Neural progenitor cell (in vitro differentiated cells): ENCODE results near the gene INPP5J. TPM values are rescaled to one million over a fixed set of nuclear protein-coding genes. Genes with fewer than 3 reads are reported as not detected.
A peak's percentile ranks its signal among the peaks of the same experiment; 100 is the strongest.

Experiments
- DNase-seq: peaks from one replicate; pipeline ENCODE4 v3.0.0-alpha.2; 2016; ENCODE audit warnings: low spot score
- H2AFZ ChIP-seq: fragments of 200-600 bp; sonication (generic); replicated peaks from 2 replicates; pipeline ENCODE4 v1.6.1; 2016; ENCODE audit warnings: antibody characterized with exemption
- H3F3A ChIP-seq: fragments of 200-600 bp; sonication (generic); 2 replicates; pipeline ENCODE4 v1.6.1; 2016; ENCODE audit warnings: antibody characterized with exemption, low read depth
- H3K27ac ChIP-seq: fragments of 200-600 bp; sonication (generic); 2 replicates; pipeline ENCODE4 v1.5.1; 2016; ENCODE audit warnings: mild to moderate bottlenecking
- H3K27me3 ChIP-seq: fragments of 200-600 bp; sonication (generic); 2 replicates; pipeline ENCODE4 v1.6.1; 2016; ENCODE audit warnings: mild to moderate bottlenecking, moderate library complexity
- H3K36me3 ChIP-seq: fragments of 200-600 bp; sonication (generic); 2 replicates; pipeline ENCODE4 v1.5.1; 2016
- H3K4me1 ChIP-seq: fragments of 200-600 bp; sonication (generic); 2 replicates; pipeline ENCODE4 v1.6.1; 2016; ENCODE audit warnings: mixed run types
- H3K4me2 ChIP-seq: fragments of 200-600 bp; sonication (generic); 2 replicates; pipeline ENCODE4 v1.6.1; 2016
- H3K4me3 ChIP-seq: fragments of 200-600 bp; sonication (generic); 2 replicates; pipeline ENCODE4 v1.5.1; 2016
- H3K79me2 ChIP-seq: fragments of 200-600 bp; sonication (generic); 2 replicates; pipeline ENCODE4 v1.6.1; 2016; ENCODE audit warnings: low read depth
- H3K9ac ChIP-seq: fragments of 200-600 bp; sonication (generic); 2 replicates; pipeline ENCODE4 v1.6.1; 2016
- H3K9me3 ChIP-seq: fragments of 200-600 bp; sonication (generic); 2 replicates; pipeline ENCODE4 v1.5.1; 2016; ENCODE audit warnings: low read depth
- H4K20me1 ChIP-seq: fragments of 200-600 bp; sonication (generic); 2 replicates; pipeline ENCODE4 v1.6.1; 2016; ENCODE audit warnings: low read depth
- H3K27ac Mint-ChIP-seq: 3 replicates; pipeline ENCODE4 v1.8.0; 2021; ENCODE audit warnings: mixed read lengths
- H3K27me3 Mint-ChIP-seq: 2 replicates; pipeline ENCODE4 v1.8.0; 2022; ENCODE audit warnings: low read depth, mild to moderate bottlenecking, inconsistent platforms, moderate library complexity, mixed read lengths; ENCODE audit not compliant: insufficient read depth
- H3K36me3 Mint-ChIP-seq: 3 replicates; pipeline ENCODE4 v1.8.0; 2021; ENCODE audit warnings: mixed read lengths
- H3K4me1 Mint-ChIP-seq: 3 replicates; pipeline ENCODE4 v1.8.0; 2021; ENCODE audit warnings: mixed read lengths
- H3K4me3 Mint-ChIP-seq: 3 replicates; pipeline ENCODE4 v1.8.0; 2021; ENCODE audit warnings: mild to moderate bottlenecking, moderate library complexity, mixed read lengths
- H3K9me3 Mint-ChIP-seq: 3 replicates; pipeline ENCODE4 v1.8.0; 2020; ENCODE audit warnings: mixed read lengths
- CTCF ChIP-seq: fragments of 200-600 bp; sonication (generic); IDR thresholded peaks from 2 replicates; pipeline ENCODE4 v1.5.1; 2017; ENCODE audit warnings: antibody characterized with exemption, mild to moderate bottlenecking
- EZH2 ChIP-seq: fragments of 200-600 bp; sonication (generic); IDR thresholded peaks from 2 replicates; pipeline ENCODE4 v1.6.1; 2017; ENCODE audit warnings: antibody characterized with exemption, mild to moderate bottlenecking, moderate library complexity
- EZH2phosphoT487 ChIP-seq: fragments of 200-600 bp; sonication (generic); IDR thresholded peaks from 2 replicates; pipeline ENCODE4 v1.6.1; 2017; ENCODE audit warnings: antibody characterized with exemption
- total RNA-seq: library from RNA; depleted of rRNA; stranded (reverse); fragments of >200 nt; gene quantifications from 2 replicates; pipeline ENCODE4 v1.2.3, GENCODE V29; 2015; ENCODE audit warnings: low replicate concordance

Gene INPP5J
- total RNA-seq, 1 donor from 2014 or later: 1.5 TPM

DNA sequence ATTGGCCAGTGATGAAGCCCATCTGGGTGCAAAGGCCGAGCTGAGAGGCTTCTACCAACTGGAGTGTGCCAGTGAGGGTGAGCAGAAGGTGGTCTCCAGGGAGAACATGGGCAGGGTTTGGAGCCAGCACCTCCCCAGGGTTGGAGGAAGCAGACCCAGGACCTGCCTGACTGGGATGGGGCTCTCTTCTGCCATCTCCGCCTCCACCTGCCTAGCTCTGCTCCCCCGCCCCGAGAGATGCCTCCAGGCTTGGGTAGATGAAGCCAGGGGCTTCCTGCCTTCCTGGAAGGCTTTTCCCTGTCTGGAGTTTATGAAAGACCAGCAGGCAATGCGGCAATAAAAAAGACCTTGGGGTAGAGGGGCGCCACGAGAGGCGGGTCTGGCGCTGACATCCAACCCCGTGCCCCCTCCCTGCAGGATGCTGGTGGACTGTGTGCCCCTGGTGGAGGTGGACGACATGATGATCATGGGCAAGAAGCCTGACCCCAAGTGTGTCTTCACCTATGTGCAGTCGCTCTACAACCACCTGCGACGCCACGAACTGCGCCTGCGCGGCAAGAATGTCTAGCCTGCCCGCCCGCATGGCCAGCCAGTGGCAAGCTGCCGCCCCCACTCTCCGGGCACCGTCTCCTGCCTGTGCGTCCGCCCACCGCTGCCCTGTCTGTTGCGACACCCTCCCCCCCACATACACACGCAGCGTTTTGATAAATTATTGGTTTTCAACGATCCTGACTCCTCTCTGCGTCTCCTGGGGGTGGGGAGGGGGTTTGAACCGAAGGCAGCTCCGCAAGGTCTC lies 18.7 kb upstream of the INPP5J start:
- TF ChIP-seq CTCF: no peak
- no peak for TF ChIP-seq EZH2phosphoT487
- no peak for TF ChIP-seq EZH2
- DNase-seq: no peak
- Mint-ChIP-seq H3K27ac (no peak overlapping the region), H3K36me3 (peaks cover 2% of the 10 kb centered on the region), H3K9me3 (no peaks in the 10 kb centered on the region), H3K4me1 (peaks cover 12% of the 10 kb centered on the region), H3K27me3 (peaks cover 5% of the 10 kb centered on the region), H3K4me3 (no peak overlapping the region)
- H3K27ac ChIP-seq: no peak overlapping the region
- H3K4me2 ChIP-seq: no peak overlapping the region
- H3K79me2 ChIP-seq: no peaks in the 10 kb centered on the region
- H3K9ac ChIP-seq: no peak overlapping the region
- no peaks in the 10 kb centered on the region for H3K9me3 ChIP-seq
- H4K20me1 ChIP-seq: peaks cover 12% of the 10 kb centered on the region
- H3K27me3 ChIP-seq: peaks cover 44% of the 10 kb centered on the region
- peaks cover 7% of the 10 kb centered on the region for H3F3A ChIP-seq
- H2AFZ ChIP-seq: no peak overlapping the region
- H3K4me3 ChIP-seq: no peak overlapping the region
- no peaks in the 10 kb centered on the region for H3K4me1 ChIP-seq
- no peaks in the 10 kb centered on the region for H3K36me3 ChIP-seq

DNA sequence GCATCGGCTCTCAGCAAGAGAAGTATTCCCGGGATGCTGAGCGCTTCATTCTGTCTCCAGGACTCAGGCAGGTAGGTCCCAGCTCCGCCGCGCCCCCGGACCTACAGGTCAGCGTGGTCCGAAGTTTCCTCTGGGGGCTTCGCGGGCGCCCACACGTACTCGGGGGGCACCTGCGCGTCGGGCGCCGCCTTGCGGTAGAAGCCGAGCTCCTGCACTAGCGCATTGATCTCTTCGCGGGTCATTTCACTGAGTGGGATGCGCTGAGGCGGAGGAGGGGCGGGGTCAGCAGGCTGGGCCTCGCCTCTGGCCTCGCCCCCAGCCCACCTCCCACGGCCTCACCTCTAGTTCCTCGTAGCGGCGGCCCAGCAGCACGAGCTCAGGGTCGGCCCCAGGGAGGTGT lies 17.9 kb upstream of the INPP5J start:
- H3K9me3 Mint-ChIP-seq: no peaks in the 10 kb centered on the region
- Histone ChIP-seq H3K4me1 (no peaks in the 10 kb centered on the region), H3K27ac (no peak overlapping the region), H4K20me1 (peaks cover 12% of the 10 kb centered on the region), H3K36me3 (no peaks in the 10 kb centered on the region), H2AFZ (no peak overlapping the region), H3K27me3 (peaks cover 44% of the 10 kb centered on the region), H3K9ac (no peak overlapping the region), H3K79me2 (no peaks in the 10 kb centered on the region), H3K4me3 (no peak overlapping the region), H3F3A (peaks cover 7% of the 10 kb centered on the region), H3K9me3 (no peaks in the 10 kb centered on the region), H3K4me2 (peak overlapping the region; percentile 55)
- H3K36me3 Mint-ChIP-seq: peaks cover 2% of the 10 kb centered on the region
- DNase-seq: peak; percentile 90
- H3K4me1 Mint-ChIP-seq: peaks cover 12% of the 10 kb centered on the region
- H3K27me3 Mint-ChIP-seq: peaks cover 5% of the 10 kb centered on the region
- H3K4me3 Mint-ChIP-seq: no peak overlapping the region
- H3K27ac Mint-ChIP-seq: no peak overlapping the region
- no peak for TF ChIP-seq EZH2
- TF ChIP-seq CTCF: peak; percentile 85
- no peak for TF ChIP-seq EZH2phosphoT487

DNA sequence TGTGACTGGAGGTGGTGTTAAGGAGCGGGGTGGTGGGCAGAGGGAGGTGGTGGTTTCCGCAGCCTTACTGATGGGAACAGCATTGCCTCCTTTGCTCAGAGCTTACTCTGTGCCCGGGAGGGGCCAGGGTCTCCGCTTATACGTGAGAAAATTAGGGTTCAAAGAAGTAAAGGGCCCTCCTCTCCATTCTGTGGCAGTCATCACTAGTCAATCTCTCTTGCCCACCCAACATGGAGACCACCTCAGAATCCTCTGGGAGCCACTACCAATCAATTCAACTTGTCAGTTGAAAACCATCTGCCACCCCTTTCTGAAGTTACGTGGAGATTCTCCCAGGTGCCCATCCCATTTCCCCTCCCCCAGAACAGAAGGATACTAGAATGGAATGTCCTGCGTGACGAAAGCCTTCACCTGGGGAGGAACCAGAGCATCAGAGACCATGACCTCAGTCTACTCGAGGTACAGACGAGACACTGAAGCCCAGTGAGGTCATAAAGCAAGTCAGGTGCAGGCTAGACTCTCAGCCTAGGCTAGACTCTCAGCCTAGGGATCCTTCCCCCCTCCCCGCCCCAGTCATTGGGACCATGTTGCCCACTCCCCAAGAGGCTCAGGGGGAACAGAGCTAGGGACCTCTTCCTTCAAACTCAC lies 17.4 kb upstream of the INPP5J start:
- H3K4me3 Mint-ChIP-seq: peak overlapping the region; percentile 41
- Histone ChIP-seq H4K20me1 (peaks cover 12% of the 10 kb centered on the region), H3K4me3 (no peak overlapping the region), H2AFZ (no peak overlapping the region), H3K4me1 (no peaks in the 10 kb centered on the region), H3K27ac (no peak overlapping the region), H3F3A (peaks cover 7% of the 10 kb centered on the region), H3K79me2 (no peaks in the 10 kb centered on the region), H3K9ac (no peak overlapping the region), H3K4me2 (peak overlapping the region; percentile 55), H3K9me3 (no peaks in the 10 kb centered on the region), H3K36me3 (no peaks in the 10 kb centered on the region), H3K27me3 (peaks cover 44% of the 10 kb centered on the region)
- H3K4me1 Mint-ChIP-seq: peaks cover 12% of the 10 kb centered on the region
- no peak overlapping the region for H3K27ac Mint-ChIP-seq
- TF ChIP-seq CTCF (no peak), EZH2phosphoT487 (no peak), EZH2 (no peak)
- peaks cover 5% of the 10 kb centered on the region for H3K27me3 Mint-ChIP-seq
- H3K36me3 Mint-ChIP-seq: peaks cover 2% of the 10 kb centered on the region
- no peak for DNase-seq
- H3K9me3 Mint-ChIP-seq: no peaks in the 10 kb centered on the region
